ENCODE measurements around the gene NCAM2.
"Not testable (repeated sequence)": the region's sequence is repeated elsewhere in the genome, so short reads cannot be mapped to it uniquely, and the experiment has no call there.

Gene NCAM2

GRCh38 chr21:21345296-21345695, 347.1 kb downstream of the NCAM2 start:
- no peak for DNase-seq

GRCh38 chr21:21345872-21346271, 347.7 kb downstream of the NCAM2 start:
- no peak for DNase-seq

GRCh38 chr21:21366277-21366676, 368.1 kb downstream of the NCAM2 start:
- DNase-seq: no peak

- no peak for DNase-seq
Measured at GRCh38 chr21:21367583-21367982, 369.4 kb downstream of the NCAM2 start.

GRCh38 chr21:21373969-21374368, 375.8 kb downstream of the NCAM2 start:
- DNase-seq: no peak

- no peak for DNase-seq
Measured at GRCh38 chr21:21383126-21383525, 384.9 kb downstream of the NCAM2 start.

GRCh38 chr21:21384977-21385376, 386.8 kb downstream of the NCAM2 start:
- no peak for DNase-seq

GRCh38 chr21:21385404-21385803, 387.2 kb downstream of the NCAM2 start:
- DNase-seq: no peak

- no peak for DNase-seq
Measured at GRCh38 chr21:21387916-21388315, 389.7 kb downstream of the NCAM2 start.

- no peak for DNase-seq
Measured at GRCh38 chr21:21394064-21394463, 395.9 kb downstream of the NCAM2 start.

GRCh38 chr21:21396424-21396823, 398.2 kb downstream of the NCAM2 start:
- no peak for DNase-seq

- no peak for DNase-seq
Measured at GRCh38 chr21:21397464-21397863, 399.3 kb downstream of the NCAM2 start.

- DNase-seq: no peak
Measured at GRCh38 chr21:21401444-21401843, 403.2 kb downstream of the NCAM2 start.

GRCh38 chr21:21402187-21402586, 404.0 kb downstream of the NCAM2 start:
- not testable (repeated sequence) for DNase-seq

- DNase-seq: not testable (repeated sequence)
Measured at GRCh38 chr21:21404261-21404660, 406.1 kb downstream of the NCAM2 start.

GRCh38 chr21:21406921-21407320, 408.7 kb downstream of the NCAM2 start:
- no peak for DNase-seq

- DNase-seq: no peak
Measured at GRCh38 chr21:21412096-21412495, 413.9 kb downstream of the NCAM2 start.

- no peak for DNase-seq
Measured at GRCh38 chr21:21415741-21416140, 417.5 kb downstream of the NCAM2 start.

- no peak for DNase-seq
Measured at GRCh38 chr21:21434944-21435343, 436.7 kb downstream of the NCAM2 start.

- DNase-seq: no peak
Measured at GRCh38 chr21:21436012-21436534, 437.9 kb downstream of the NCAM2 start.

- no peak for DNase-seq
Measured at GRCh38 chr21:21439761-21440160, 441.6 kb downstream of the NCAM2 start.

- no peak for DNase-seq
Measured at GRCh38 chr21:21457077-21457476, 458.9 kb downstream of the NCAM2 start.

- no peak for DNase-seq
Measured at GRCh38 chr21:21458124-21458631, 460.0 kb downstream of the NCAM2 start.

GRCh38 chr21:21460979-21461378, 462.8 kb downstream of the NCAM2 start:
- DNase-seq: no peak

GRCh38 chr21:21463456-21463855, 465.2 kb downstream of the NCAM2 start:
- DNase-seq: no peak

- no peak for DNase-seq
Measured at GRCh38 chr21:21464684-21465083, 466.5 kb downstream of the NCAM2 start.
